Posterior vena cava (tissue), 2 donors: ENCODE results near the gene LPCAT2. TPM values are rescaled to one million over a fixed set of nuclear protein-coding genes. Genes with fewer than 3 reads are reported as not detected.

ENCODE experiments used
- DNase-seq: peaks from one replicate; pipeline ENCODE4 v3.0.0-alpha.2; 2020; ENCODE audit warnings: low spot score
- intact Hi-C, 2 donors: fragments of 100-400 bp; cut with DNase I; formaldehyde crosslinking; loops; one replicate each; pipeline versions ENCODE4 v1.14.1 to v1.14.2; 2022 to 2023
- total RNA-seq, 2 donors: library from RNA; stranded (reverse); fragmentation: NEBNext Ultra II Directional; extraction: Animal tissue kit (Norgen Biotek cat#: 25700); gene quantifications; one replicate each; pipeline ENCODE4 v1.2.1, GENCODE V29; 2021
- donor health status: DM: yes; HTN: yes; CAD: no.
- donor health status: DM: yes; HTN: yes; CAD: no.

Gene LPCAT2
- total RNA-seq, 2 donors from 2014 or later = 13.8 to 16.0 TPM

DNA sequence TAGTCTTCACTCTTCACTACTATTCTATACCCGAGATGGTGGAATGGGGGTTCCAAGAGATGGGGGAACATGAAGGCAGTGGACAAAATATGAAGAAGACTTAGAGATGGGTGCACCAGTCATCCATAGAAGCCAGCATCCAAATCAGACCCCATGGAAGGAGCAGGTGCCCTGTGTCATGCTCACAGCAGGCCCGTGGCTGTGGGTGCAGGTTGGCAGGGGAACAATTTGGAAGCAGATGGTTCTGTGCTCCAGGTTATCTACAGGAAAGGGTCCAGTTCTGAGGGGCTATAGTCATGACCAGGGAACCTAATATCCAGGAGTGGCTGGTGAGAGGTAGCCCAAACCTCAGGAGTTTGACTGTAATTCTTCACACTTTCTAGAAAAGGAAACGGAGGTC, 9.6 kb upstream of the LPCAT2 start:
- no peak for DNase-seq
- intact Hi-C loops = no loop called here

GRCh38 chr16:55499951-55500529, 8.8 kb upstream of the LPCAT2 start:
- intact Hi-C loops = no loop called here
- peak; percentile 79 for DNase-seq

DNA sequence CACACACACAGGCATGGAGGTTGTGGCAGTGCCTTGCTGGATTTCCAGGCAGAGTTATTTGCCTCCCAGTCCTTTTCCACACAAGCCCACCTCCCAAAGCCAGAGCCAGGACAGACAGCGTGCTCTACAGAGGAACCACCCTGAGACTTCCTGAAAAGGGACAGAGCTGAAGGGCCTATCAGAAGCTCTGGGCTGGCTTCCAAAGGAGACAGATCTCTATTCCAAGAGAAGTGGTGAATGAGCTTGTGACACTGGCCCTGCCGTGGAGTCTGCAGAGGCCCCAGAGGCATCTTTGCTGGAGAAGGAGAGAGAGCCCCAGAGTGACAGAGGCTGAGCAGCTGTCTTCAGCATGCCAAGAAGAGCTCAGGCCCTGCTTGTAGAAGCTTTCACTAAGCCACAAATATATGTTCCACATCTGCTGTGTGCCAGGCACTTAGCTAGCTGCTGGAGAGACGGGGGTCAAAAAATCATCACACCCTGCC, 8.3 kb upstream of the LPCAT2 start:
- intact Hi-C loops = no loop called here
- peak; percentile 80 for DNase-seq

GRCh38 chr16:55501549-55502322, 7.1 kb upstream of the LPCAT2 start:
- no peak for DNase-seq
- intact Hi-C loops = no loop called here

DNA sequence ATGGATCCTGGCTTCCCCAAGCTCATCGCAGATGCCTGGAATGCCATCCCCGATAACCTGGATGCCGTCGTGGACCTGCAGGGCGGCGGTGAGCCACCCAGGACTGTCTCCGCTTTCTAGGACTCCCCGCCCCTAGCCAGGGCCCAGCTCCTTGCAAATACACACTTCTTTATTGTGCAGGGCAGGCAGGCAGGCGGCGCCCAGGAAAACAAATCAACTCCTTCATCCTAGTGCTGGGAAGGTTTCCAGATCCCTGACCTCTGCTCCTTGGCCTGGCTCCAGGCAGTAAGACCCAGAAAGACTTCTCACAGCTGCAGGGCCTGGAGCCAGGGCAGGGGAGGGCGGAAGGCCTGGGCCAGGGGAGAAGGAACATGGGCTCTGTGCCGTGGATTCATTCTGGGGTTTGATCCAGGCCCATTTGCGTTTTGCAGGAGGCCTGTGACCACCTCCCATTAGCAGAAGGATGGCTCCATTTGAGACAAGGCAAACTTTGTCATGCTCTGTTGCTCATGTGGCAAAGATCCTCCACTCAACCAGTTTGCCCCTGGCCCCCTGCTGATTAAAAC, 6.0 kb upstream of the LPCAT2 start:
- peak; percentile 94 for DNase-seq
- intact Hi-C loops = no loop called here

DNA sequence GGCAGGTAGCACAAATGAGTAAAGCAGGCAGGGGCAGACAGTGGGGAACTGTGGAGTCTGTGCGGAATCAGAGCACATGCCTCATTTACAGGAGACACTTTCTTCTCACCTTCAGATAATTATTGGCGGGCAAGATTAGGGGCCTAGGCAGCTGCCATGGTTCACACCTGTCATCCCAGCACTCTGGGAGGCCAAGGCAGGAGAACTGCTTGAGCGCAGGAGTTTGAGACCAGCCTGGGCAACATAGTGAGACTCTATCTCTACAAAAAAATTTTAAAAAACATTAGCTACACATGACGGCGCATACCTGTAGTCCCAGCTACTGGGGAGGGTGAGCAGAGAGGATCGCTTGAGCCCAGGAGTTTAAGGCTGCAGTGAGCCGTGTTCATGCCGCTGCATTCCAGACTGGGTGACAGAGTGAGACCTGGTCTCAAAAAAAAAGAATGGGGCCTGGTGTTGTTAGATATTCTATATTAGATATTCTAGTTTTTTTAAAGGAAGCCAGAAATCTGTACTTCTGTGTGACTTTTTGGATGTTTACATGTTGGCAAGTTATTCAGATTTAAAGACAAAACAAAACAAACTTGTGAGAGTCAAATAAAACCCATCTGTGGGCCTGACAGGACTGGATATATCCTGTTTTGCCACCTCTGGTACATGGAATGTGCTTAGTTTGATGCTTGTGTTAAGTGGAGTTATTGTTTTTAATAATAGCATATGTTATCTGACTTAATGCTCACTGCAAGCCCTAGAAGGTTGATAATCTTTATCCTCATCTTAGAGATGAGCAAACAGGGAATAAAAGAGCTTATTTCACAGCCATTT, 4.9 kb upstream of the LPCAT2 start:
- intact Hi-C loops = no loop called here
- DNase-seq = no peak

- DNase-seq = no peak
- intact Hi-C loops = no loop called here
Observed at GRCh38 chr16:55505333-55506015, 3.4 kb upstream of the LPCAT2 start.

- DNase-seq = no peak
- intact Hi-C loops = no loop called here
Observed at GRCh38 chr16:55506083-55506482, 2.8 kb upstream of the LPCAT2 start.

- no peak for DNase-seq
- intact Hi-C loops = no loop called here
Observed at GRCh38 chr16:55506708-55507107, 2.2 kb upstream of the LPCAT2 start.

DNA sequence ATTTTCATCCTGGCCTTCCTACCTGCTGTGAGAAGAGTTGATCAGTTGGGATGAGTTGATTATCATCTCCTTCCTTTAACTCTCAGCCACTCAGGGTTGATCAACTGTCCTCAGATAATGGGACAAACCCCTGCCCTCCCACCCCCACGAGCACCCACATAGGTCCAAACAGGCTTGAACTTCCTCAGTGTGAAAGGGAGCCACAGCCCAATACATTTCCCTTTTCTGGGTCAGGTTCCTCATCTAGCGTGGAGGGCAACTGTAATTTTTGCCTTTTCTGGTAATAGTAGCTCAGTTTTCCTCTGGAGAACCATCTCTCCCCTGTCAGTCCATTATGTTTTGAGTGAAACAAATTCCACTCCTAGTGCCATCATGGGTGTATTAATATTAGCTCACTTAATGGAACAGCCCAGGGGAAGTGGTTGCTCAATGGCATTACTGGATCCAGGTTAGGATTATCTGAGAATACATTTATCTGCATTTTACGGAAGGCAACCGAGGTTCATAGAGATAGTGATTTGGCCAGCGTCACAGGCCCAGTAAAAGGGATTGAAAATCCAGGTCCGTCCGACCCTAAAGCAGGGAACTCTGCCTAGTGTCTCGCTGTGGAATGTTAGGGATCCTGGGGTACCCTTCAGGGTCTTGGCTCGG, 476 bp upstream of the LPCAT2 start:
- intact Hi-C loops = no loop called here
- DNase-seq = no peak

- intact Hi-C loops = no loop called here
- no peak for DNase-seq
Observed at GRCh38 chr16:55510185-55510805, 1.4 kb downstream of the LPCAT2 start.

DNA sequence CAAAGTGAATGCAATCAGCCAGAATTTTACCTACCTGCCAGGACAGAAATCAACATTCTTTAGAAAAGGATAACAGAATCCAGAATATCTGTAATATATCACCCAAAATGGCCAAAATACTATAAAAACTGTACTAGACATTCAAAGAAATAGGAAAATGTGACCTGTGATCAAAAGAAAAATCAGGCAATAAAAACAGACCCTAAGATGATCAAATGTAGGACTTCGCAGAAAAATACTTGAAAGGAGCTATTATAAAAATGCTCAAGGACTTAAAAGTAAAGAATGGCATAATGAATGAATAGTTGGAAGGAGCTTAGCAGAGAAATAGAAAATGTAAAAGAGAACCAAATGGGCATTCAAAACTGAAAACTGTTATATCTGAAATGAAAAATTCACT, 4.1 kb downstream of the LPCAT2 start:
- no peak for DNase-seq
- intact Hi-C loops = no loop called here

DNA sequence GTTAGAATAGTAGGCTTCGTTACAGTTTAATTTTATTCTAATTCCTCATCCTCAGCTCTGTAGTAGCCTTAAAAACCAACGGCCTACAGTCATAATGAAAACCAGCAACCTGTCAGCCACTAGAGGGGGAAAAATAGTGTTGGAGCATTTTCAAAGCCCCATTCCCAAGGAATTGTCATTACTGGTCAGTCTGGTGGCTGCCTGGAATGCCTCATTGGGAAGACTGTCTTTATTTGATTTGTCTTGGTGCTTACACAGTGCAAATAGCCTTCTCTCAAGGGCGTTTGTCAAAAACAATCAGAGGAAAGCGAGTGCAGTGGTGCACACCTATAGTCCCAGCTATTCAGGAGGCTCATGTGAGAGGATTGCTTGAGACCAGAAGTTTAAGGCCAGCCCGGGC, 4.7 kb downstream of the LPCAT2 start:
- intact Hi-C loops = no loop called here

GRCh38 chr16:55515111-55515510, 6.2 kb downstream of the LPCAT2 start:
- intact Hi-C loops = no loop called here

More for the DNA sequence above, 4.7 kb downstream of the LPCAT2 start:
- no peak for DNase-seq

DNA sequence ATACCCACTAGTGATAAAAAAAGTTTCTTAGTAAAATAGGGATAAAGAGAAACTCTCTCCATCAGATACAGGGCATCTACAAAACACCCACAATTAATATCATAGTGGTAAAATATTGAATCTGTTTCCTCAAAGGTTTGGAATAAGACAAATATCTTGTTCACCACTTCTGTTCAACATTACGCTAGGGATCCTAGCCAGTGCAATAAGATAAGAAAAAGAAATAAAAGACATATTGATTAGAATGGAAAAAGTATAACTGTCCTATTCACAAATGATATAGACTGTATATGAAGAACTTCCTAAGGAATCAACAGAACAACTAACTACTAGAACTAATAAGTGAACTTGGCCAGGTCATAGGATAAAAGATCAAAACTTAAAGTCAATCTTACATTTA, 12.9 kb downstream of the LPCAT2 start:
- intact Hi-C loops = no loop called here
- DNase-seq = no peak

More at GRCh38 chr16:55515111-55515510, 6.2 kb downstream of the LPCAT2 start:
- DNase-seq = no peak

GRCh38 chr16:55526441-55526840, 17.6 kb downstream of the LPCAT2 start:
- no peak for DNase-seq
- intact Hi-C loops = no loop called here

GRCh38 chr16:55527885-55528284, 19.0 kb downstream of the LPCAT2 start:
- no peak for DNase-seq
- intact Hi-C loops = no loop called here

GRCh38 chr16:55529018-55529417, 20.1 kb downstream of the LPCAT2 start:
- intact Hi-C loops = no loop called here
- no peak for DNase-seq
